Ishikawa (cell line): Measurements from ENCODE around the gene HCLS1.

Experiments
- EP300 ChIP-seq: IDR thresholded peaks from 2 replicates; pipeline ENCODE4 v1.6.1; 2012; ENCODE audit warnings: borderline replicate concordance
- FOXM1 ChIP-seq: IDR thresholded peaks from 2 replicates; pipeline ENCODE4 v1.6.1; 2012; ENCODE audit warnings: low read depth, borderline replicate concordance
- RAD21 ChIP-seq: IDR thresholded peaks from 2 replicates; pipeline ENCODE4 v1.6.1; 2012; ENCODE audit warnings: low read depth
- TAF1 ChIP-seq: IDR thresholded peaks from 2 replicates; pipeline ENCODE4 v1.6.1; 2012; ENCODE audit warnings: low read depth, mild to moderate bottlenecking
- TEAD4 ChIP-seq: IDR thresholded peaks from 2 replicates; pipeline ENCODE4 v1.6.1; 2012
- YY1 ChIP-seq: IDR thresholded peaks from 2 replicates; pipeline ENCODE4 v1.6.1; 2012; ENCODE audit warnings: low read depth

- TF ChIP-seq TAF1 = no peak
- TF ChIP-seq TEAD4 = no peak
- no peak for TF ChIP-seq RAD21
- TF ChIP-seq YY1 = no peak
- TF ChIP-seq EP300 = no peak
- no peak for TF ChIP-seq FOXM1
Measured at GRCh38 chr3:121661376-121661775, 673 bp upstream of the HCLS1 start.
